ENCODE results near the gene KLF4.
A peak's percentile ranks its signal among the peaks of the same experiment; 100 is the strongest.
"Not testable (repeated sequence)": the region's sequence is repeated elsewhere in the genome, so short reads cannot be mapped to it uniquely, and the experiment has no call there.

Gene KLF4

GRCh38 chr9:107489687-107490605, at the start of gene KLF4:
KLF4 (minus strand) TSS chr9:107489769; CDS start chr9:107489172, 597 bp downstream.
- peak in 55 of 56 donors; percentile 29 to 90 (median 77) for DNase-seq

GRCh38 chr9:107536462-107536861, 46.9 kb upstream of the KLF4 start:
- no peak for DNase-seq

GRCh38 chr9:107534510-107535078, 45.0 kb upstream of the KLF4 start:
- no peak for DNase-seq

- no peak for DNase-seq
These were observed 41.1 kb upstream of the KLF4 start for GRCh38 chr9:107530679-107531078.

GRCh38 chr9:107528686-107529085, 39.1 kb upstream of the KLF4 start:
- no peak for DNase-seq

GRCh38 chr9:107523539-107523938, 34.0 kb upstream of the KLF4 start:
- no peak for DNase-seq

- no peak for DNase-seq
These were observed 30.6 kb upstream of the KLF4 start for GRCh38 chr9:107520186-107520585.

- DNase-seq: no peak
These were observed 28.7 kb upstream of the KLF4 start for GRCh38 chr9:107518037-107518807.

- no peak for DNase-seq
These were observed 24.0 kb upstream of the KLF4 start for GRCh38 chr9:107513464-107514100.

- DNase-seq: peak in 1 of 56 donors; percentile 7
These were observed 15.3 kb upstream of the KLF4 start for GRCh38 chr9:107504585-107505455.

- DNase-seq: no peak
These were observed 12.9 kb upstream of the KLF4 start for GRCh38 chr9:107502464-107502863.

GRCh38 chr9:107500421-107501200, 11.0 kb upstream of the KLF4 start:
- not testable (repeated sequence) for DNase-seq

- DNase-seq: no peak
These were observed 7.4 kb upstream of the KLF4 start for GRCh38 chr9:107496976-107497375.

GRCh38 chr9:107492381-107492970, 2.9 kb upstream of the KLF4 start:
- DNase-seq: no peak

- peak in 1 of 56 donors; percentile 8 for DNase-seq
These were observed 1.8 kb upstream of the KLF4 start for GRCh38 chr9:107491081-107492053.

GRCh38 chr9:107490606-107490970, 1.0 kb upstream of the KLF4 start:
- peak in 2 of 56 donors; percentile 5 to 13 for DNase-seq

GRCh38 chr9:107489144-107489673, 360 bp downstream of the KLF4 start:
- peak in 1 of 56 donors; percentile 52 for DNase-seq

All from amygdala (tissue), 56 donors.